Activated naive CD4-positive, alpha-beta T cell treated with anti-CD3 and anti-CD28 coated beads, Interleukin-2, amount 50 U/mL, for 24 hours (primary cell): ENCODE measurements around the gene ATP1A2.

Source experiments
- H3K27ac Mint-ChIP-seq: one replicate; pipeline ENCODE4 v1.8.0; 2021; ENCODE audit warnings: mild to moderate bottlenecking, mixed read lengths
- H3K27me3 Mint-ChIP-seq: one replicate; pipeline ENCODE4 v1.8.0; 2021; ENCODE audit warnings: mixed read lengths
- H3K36me3 Mint-ChIP-seq: one replicate; pipeline ENCODE4 v1.8.0; 2021; ENCODE audit warnings: mixed read lengths
- H3K4me1 Mint-ChIP-seq: one replicate; pipeline ENCODE4 v1.8.0; 2021; ENCODE audit warnings: mixed read lengths
- H3K4me3 Mint-ChIP-seq: one replicate; pipeline ENCODE4 v1.8.0; 2021; ENCODE audit warnings: mild to moderate bottlenecking, mixed read lengths
- H3K9me3 Mint-ChIP-seq: one replicate; pipeline ENCODE4 v1.8.0; 2021; ENCODE audit warnings: mixed read lengths

Gene ATP1A2

DNA sequence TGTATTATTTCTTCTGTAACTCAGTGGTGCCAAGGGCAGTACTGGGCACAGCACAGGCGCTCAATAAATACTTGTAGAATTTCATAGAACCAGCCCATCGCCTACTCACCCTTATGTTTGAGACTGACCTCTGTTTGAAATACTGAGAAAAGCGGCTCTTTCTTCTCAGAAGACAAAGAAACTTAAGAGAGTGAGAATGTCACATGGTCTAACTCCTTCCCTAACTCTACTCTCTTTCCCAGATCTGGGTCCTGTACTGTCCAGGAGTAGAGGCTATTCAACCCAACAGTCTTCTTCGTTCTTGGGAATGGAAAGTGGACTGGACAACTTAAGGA is 21.3 kb upstream of the ATP1A2 start:
- H3K4me3 Mint-ChIP-seq, result no peak overlapping the region

DNA sequence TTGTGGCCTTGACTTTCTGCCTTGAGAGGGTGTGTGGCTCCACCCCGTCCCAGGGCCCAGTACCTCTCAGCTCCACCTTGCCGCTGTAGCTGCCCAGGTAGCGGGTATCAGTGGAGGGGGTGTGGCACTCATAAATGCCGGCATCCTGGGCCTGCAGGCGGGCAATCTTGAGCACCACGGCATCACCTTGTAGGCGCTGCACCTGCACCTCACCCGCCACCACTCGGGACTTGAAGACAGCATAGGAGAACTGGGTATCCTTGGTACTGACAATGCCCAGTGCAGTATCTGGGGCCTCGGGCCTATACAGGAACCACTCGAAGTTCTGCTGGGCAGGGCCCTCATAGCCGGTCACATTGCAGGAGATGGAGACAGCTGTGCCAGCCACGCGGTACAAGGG is 20.8 kb upstream of the ATP1A2 start:
- Mint-ChIP-seq H3K36me3 (peaks cover 5% of the 10 kb centered on the region), H3K9me3 (no peaks in the 10 kb centered on the region), H3K27me3 (no peaks in the 10 kb centered on the region), H3K27ac (no peak overlapping the region), H3K4me3 (no peak overlapping the region), H3K4me1 (peaks cover 45% of the 10 kb centered on the region)

More for the DNA sequence above, 21.3 kb upstream of the ATP1A2 start:
- no peak overlapping the region for H3K27ac Mint-ChIP-seq
- peaks cover 5% of the 10 kb centered on the region for H3K36me3 Mint-ChIP-seq
- H3K9me3 Mint-ChIP-seq, result no peaks in the 10 kb centered on the region
- H3K4me1 Mint-ChIP-seq, result peaks cover 39% of the 10 kb centered on the region
- no peaks in the 10 kb centered on the region for H3K27me3 Mint-ChIP-seq

DNA sequence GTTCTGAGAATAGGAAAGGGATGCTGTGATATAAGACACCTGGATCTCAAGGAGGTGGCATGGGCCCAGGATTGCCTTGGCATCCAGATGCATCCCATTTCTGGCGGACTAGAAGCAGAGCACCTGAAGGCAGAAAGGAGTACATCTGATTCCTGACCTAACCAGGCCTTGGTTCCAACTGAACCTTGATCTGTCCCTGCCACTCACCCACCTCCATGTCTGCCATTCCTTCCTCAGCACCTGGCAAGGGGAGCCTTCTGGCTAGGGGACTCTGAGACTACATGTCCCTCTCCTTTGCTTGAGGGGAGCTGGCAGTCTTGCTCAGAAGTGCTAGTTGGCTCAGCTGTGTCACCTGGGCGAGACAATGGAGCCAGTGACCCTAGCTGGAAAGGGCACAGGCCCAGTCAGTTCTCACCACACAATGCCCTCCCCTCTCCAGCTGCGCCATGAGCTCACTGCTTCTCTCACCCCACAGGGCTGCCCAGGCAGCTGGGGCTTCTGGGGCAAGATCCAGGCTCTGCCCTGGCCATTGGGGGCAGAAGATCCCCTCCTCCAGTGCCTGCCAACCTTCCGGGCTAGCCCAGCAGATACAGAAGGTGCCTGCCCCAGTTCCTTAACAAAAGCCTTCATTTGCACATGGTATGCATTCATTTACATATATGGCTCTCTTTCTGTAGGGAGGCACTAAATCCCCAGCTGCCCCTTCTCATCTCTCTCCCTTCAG is 20.0 kb upstream of the ATP1A2 start:
- peaks cover 5% of the 10 kb centered on the region for H3K36me3 Mint-ChIP-seq
- H3K27ac Mint-ChIP-seq, result peak overlapping the region; percentile 38
- peak overlapping the region; percentile 90 for H3K4me3 Mint-ChIP-seq
- peaks cover 47% of the 10 kb centered on the region for H3K4me1 Mint-ChIP-seq
- no peaks in the 10 kb centered on the region for H3K27me3 Mint-ChIP-seq
- H3K9me3 Mint-ChIP-seq, result no peaks in the 10 kb centered on the region

DNA sequence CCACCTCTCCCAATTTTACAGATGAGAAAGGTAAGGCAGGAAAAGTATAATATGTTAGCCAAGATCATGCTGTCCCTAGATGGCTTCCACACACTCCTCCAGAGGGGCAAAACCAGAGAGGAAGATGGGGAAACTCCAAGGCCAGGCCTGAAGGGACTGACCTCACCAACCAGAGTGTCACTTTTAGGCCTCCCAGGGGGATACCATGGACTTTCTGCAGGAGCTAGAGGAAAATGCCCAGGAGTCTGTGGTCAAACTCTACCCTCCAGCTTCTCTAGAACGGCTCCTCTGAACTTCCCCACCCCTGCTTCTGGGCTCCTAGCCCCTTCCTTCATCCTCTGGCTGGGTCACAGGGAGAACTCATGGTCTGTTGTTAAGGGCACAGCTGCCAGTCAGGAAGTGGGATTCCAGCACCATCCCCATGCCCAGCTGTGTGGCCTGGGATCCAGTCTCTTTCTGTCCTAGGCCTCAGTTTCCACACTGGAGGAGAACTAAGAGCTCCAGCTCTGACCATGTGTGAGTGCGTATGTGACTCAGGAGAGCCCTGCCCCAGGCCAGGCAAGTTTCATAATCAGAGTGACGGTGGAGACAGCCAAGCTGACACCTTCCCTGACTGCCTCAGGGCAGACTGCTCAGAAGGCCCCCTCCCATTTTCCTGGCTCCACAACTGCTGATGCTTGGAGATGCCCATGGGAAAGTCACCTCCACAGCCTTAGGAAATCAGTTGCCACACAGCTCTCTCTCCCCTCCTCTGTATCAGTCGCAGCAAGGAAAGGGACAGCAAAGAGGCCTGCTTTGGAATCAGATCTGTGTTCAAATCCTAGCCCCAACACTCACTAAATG is 19.1 kb upstream of the ATP1A2 start:
- Mint-ChIP-seq H3K9me3 (no peaks in the 10 kb centered on the region), H3K4me1 (peaks cover 57% of the 10 kb centered on the region), H3K36me3 (peaks cover 4% of the 10 kb centered on the region), H3K27me3 (no peaks in the 10 kb centered on the region), H3K27ac (no peak overlapping the region), H3K4me3 (peak overlapping the region; percentile 90)

DNA sequence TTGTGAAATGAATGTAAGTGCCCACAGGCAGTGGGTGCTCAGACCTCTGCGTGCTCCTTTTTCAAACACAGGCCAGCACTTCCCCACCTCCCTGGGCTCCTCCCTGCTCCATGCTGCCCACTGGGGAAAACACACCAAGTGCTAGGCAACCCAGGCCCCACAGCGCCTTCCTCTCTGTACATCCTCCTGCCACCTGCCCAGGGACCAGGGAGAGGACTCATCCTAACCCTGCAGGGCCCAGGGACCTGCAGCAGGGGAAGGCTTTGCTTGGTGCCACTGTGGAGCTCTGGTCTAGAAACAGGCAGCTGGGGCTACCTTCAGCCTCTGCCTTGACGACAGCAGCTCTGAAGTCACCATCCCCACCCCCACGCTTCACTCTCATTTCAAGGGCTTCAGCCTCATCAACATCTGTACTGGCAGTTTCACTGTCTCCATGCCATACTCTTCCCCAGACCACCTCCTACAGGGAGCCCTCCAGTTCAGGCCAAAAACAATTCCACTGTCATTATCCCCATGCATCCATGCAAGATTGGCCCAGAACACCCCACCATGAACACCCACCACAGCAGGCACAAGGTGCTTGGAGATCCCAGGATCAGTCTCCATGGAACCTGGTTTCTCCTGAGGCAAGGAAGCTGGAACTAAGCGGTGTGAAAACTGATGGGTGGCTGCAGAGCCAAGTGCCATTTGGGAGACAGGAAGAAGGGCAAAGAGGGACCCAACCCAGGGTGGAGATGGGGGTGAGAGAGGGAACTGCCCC is 18.2 kb upstream of the ATP1A2 start:
- Mint-ChIP-seq H3K4me3 (peak overlapping the region; percentile 90), H3K9me3 (no peaks in the 10 kb centered on the region), H3K4me1 (peaks cover 65% of the 10 kb centered on the region), H3K27me3 (no peaks in the 10 kb centered on the region), H3K27ac (peak overlapping the region; percentile 88), H3K36me3 (peaks cover 2% of the 10 kb centered on the region)

DNA sequence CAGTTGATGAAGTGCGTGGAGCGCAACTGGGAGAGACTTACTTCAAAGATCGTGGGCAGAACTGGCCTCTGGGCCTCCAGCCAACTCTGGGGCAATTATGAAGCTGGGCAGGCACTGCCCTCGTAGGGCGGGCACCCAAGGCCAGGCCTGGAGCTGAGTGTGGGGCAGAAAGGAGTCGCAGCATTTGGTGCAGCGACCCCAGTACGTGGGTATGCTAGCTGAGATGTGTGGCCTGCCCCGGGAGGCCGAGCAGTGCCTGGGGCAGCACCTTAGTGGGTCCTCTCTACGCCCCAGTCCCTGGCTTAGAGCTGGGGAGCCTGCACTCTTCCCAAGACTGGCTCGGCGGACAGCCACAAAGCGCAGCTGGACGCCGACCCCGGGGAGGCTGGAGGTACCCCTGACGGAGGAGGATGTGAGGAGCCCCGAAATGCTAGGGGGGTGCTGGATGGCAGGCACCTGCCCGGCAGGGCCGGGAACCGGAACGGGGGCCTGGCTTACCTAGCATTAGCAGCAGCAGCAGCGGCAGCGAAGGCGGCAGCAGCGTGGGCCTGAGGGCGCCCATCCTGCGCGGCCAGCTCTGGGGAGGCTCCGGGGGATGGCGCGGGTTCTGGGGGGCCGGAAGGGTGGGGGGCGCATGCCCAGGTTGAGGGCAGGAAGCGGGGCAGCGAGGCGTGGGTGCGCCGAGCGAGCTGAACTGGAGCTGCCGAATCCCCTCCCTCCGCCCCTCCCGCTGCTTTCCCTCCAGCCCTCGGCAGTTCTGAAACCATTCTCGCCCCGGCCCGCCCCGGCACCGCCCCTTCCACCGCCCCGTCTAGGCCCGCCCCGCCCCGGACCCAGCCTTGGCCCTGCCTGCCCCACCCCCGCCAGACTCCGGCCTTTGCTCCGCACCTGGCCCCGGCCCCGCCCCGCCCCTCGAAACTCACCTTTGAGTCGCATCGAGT is 17.4 kb upstream of the ATP1A2 start, which contains the start of gene IGSF8:
Gene IGSF8 (minus strand): TSS at position 709 of the 941 bp plus-strand sequence. CDS start 147 bp downstream, at position 562.
- Mint-ChIP-seq H3K36me3 (peaks cover 2% of the 10 kb centered on the region), H3K27ac (peak within 1 kb of the TSS; percentile 88), H3K4me3 (peak within 1 kb of the TSS; percentile 90), H3K4me1 (peaks cover 71% of the 10 kb centered on the region), H3K27me3 (no peaks in the 10 kb centered on the region), H3K9me3 (no peaks in the 10 kb centered on the region)

DNA sequence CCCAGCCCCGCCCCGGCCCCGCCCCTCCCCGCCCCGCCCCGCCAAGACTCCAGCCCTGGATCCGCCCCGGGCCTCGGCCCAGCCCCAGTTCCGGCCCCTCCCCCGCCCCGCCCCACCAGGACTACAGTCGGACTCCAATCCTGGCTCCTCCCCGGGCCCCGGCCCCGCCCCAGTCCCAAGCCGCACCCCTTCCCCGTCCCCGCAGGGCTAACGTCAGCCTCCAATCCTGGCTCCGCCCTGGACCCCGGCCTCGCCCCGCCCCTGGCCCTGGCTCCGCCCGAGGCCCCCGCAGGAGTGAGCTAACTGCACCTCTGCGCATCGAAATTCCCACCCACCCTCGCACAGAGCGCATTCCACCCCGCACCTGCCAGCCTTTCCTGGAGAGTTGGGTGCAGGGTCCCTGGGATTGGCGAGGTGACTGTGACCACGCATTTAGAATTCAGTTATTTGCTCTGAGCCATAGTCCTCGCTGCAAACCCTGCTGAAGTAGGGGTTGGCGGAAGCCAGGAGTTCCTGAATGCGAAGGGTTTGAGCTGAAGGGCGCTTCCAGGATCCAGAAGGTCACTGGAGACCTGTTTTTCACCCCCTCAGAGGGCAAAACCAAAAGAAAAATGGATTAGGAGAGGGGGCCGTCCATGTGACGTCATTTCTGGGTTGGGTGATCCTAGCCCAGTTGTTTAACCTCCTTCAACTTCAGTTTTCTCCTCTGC is 16.6 kb upstream of the ATP1A2 start:
- Mint-ChIP-seq H3K27me3 (no peaks in the 10 kb centered on the region), H3K36me3 (peaks cover 2% of the 10 kb centered on the region), H3K27ac (peak overlapping the region; percentile 87), H3K9me3 (no peaks in the 10 kb centered on the region), H3K4me1 (peaks cover 68% of the 10 kb centered on the region), H3K4me3 (peak overlapping the region; percentile 60)

DNA sequence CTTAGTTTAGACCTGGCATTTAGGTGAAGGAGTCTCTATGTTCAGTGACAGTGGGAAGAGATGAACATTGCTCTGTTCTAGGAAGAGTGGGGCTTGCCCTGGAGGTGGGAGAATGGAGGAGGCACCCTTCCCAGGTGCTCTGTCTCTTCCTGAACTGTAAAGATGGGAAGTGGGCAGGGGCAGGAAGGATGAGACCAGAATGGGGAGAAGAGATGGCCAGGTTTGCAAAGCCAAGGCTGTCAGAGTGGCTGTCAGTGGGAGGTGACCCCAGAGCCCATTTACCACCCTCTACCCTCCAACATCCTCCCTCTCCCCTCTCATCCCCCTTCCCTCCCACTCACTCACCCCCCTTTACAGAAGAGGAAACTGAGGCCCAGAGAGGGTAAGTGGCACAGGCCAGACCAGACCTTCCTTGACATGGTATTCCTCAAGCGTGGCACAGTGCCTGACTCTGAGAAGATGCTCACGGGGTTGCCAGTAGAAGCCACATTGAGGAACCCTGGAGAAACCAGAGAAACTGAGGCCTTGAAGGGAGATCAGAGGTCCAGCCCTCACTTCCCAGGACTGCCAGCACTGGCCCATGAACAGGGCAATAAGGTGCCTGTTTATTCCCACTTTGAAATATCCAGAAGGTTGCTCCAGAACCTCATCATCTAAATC is 15.7 kb upstream of the ATP1A2 start:
- no peaks in the 10 kb centered on the region for H3K9me3 Mint-ChIP-seq
- H3K4me1 Mint-ChIP-seq, result peaks cover 64% of the 10 kb centered on the region
- H3K36me3 Mint-ChIP-seq, result no peaks in the 10 kb centered on the region
- H3K27me3 Mint-ChIP-seq, result no peaks in the 10 kb centered on the region
- peak overlapping the region; percentile 60 for H3K4me3 Mint-ChIP-seq
- peak overlapping the region; percentile 87 for H3K27ac Mint-ChIP-seq

DNA sequence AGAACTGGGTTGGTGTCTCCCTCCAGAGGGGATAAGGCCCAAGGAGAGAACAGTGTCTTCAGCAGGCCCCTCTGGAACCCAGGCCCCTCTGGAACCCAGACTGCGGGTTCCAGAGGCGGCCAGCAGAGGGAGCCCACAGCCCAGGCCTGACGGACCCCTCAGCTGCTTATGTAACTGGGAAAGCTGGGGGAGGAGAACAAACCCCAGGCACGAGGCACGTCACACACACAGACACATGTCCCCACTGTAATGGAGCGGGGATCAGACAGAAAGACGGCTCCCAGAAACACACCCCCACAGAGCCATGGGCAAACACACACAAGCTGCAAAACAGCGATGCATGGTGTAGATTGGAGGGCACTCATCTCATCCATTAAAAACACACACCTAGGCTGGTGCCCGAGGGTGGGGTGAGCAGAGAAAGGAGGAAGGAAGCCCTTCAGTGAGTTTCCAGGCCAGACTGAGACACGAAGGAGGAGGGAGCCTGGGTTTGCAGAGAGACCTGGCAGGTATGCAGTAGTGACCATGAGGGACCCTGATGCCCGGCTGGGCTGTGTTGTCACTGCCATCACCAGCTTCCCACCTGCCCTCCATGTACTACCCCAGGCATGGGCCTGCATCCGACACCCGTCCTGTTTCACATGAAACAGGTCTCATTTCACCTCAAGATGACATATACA is 14.4 kb upstream of the ATP1A2 start:
- Mint-ChIP-seq H3K27me3 (no peaks in the 10 kb centered on the region), H3K36me3 (no peaks in the 10 kb centered on the region), H3K9me3 (no peaks in the 10 kb centered on the region), H3K4me3 (peak overlapping the region; percentile 57), H3K4me1 (peaks cover 57% of the 10 kb centered on the region), H3K27ac (peak overlapping the region; percentile 93)

DNA sequence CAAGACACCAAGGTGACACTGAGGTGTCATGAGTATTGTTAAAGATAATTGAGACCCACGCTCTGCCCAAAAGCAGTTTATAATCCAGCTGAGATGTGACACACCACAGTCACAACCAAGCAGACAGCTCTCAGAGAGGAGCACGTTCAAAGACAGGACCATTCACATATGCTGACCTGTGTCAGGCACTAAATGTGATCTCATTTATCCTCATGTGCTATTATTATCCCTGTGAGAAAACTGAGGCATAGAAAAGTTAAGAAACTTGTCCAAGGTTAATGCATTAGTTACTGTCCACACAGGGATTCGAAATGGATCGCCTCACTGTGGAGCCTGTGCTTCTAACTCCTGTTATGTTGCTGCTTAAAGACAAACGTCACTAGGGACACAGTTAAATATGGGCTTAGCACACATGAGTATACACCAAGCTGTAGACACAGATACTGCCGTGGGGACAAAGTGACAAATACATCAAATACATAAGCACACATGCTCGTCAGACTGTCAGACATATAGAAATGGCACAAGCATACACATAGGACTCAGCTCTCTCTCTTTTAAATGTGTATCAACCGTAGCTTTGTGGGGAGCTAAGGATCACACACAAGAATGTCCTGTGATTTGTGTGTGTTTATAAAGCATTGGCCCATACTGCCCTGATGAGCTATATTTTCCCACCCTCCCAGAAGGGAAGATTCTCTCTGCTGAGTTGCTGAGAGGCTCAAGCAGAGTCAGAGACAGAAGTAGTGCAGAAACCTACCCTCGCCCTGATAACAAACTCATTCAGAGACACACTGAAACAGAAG is 13.6 kb upstream of the ATP1A2 start:
- H3K4me3 Mint-ChIP-seq, result no peak overlapping the region
- H3K27ac Mint-ChIP-seq, result peak overlapping the region; percentile 77
- H3K9me3 Mint-ChIP-seq, result no peaks in the 10 kb centered on the region
- peaks cover 50% of the 10 kb centered on the region for H3K4me1 Mint-ChIP-seq
- no peaks in the 10 kb centered on the region for H3K27me3 Mint-ChIP-seq
- no peaks in the 10 kb centered on the region for H3K36me3 Mint-ChIP-seq

DNA sequence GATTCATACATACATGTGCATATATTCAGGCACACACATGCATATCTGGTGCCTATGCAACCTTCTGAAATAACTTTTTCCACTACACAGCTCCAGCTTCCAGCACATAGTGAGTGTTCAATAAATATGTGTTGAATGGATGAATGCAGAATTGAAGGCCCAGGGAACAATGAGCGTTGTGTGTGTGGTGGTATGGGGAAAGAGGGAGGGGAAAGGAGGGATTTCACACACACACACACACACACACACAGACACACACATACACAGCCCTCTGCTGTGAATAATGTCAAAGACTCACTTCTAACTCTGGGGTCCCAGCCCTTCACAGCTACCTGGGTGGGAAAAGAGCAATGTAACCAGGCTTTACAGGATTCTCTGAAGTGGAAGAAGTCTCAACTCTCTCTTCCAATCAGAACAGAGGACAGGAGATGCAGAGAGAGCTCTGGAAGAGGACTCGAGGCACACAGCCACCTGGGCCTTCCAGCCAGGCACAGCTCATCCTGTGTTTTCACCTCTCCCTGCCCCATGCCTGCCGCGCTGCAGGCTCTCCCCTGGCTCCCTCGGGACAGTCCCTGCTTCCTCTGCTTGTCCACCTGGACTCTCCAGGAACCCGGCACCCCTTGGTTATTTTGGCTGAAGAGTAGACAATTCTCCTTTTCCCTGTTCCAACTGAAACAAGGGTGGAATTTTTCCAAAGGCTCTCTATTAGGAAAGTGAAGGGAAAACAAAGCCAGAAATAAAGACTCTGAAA is 11.7 kb upstream of the ATP1A2 start:
- Mint-ChIP-seq H3K27ac (no peak overlapping the region), H3K4me1 (peaks cover 42% of the 10 kb centered on the region), H3K9me3 (no peaks in the 10 kb centered on the region), H3K4me3 (no peak overlapping the region), H3K36me3 (no peaks in the 10 kb centered on the region), H3K27me3 (no peaks in the 10 kb centered on the region)

DNA sequence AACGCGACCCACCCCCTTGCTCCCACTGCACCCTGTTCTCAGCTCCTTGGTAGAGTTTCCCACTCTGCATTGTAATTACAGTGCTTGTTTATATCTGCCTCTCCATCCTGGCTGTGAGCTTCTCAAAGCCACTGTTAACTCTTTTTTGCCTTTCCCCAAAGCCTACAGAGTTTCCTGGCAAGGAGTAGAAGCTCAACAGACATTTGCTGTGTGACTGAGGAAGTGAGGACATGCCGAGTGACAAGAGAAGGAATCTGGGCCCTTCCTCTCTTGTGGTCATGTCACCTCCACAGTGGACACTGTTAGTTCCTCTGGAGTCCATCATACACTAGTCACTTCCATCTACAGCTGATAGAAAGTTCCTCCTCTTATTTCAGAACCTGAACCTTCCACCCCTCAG is 11.1 kb upstream of the ATP1A2 start:
- Mint-ChIP-seq H3K9me3 (no peaks in the 10 kb centered on the region), H3K4me3 (no peak overlapping the region), H3K27ac (no peak overlapping the region), H3K36me3 (no peaks in the 10 kb centered on the region), H3K27me3 (no peaks in the 10 kb centered on the region), H3K4me1 (peaks cover 40% of the 10 kb centered on the region)
